ENCODE data around the gene RAPGEF1.

DNA sequence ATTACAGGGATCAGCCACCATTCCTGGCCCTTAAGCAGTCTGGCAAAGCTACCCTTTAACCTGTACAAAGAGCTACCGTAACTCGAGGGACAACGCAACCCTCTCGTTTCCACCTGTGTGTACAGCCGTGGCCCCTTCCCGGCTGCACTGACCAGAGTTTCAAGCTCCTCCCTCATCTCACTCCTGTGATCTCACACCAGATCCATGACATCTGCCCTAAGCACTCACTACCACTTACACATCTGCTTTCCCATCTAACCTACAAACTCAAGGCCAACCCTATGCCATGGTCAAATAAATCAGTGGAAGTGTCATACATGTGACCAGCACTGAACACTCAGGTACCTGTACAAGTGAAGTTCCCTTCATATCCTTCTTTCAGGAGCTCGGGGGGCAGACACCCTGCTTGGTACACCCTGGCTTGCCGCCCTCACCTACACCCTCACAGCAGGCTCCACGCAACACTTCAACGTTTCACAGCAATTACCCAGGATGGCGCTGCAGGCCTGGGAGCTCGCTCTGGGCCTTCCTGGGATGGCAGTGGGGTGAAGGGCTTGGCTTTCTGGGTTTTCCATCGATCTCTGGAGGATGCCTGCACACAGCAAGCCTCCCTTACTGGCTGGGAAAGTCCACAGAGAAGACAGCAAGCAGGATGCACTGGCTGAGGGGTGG lies 132.8 kb downstream of the RAPGEF1 start:
- TF ChIP-seq, protein P1, sequence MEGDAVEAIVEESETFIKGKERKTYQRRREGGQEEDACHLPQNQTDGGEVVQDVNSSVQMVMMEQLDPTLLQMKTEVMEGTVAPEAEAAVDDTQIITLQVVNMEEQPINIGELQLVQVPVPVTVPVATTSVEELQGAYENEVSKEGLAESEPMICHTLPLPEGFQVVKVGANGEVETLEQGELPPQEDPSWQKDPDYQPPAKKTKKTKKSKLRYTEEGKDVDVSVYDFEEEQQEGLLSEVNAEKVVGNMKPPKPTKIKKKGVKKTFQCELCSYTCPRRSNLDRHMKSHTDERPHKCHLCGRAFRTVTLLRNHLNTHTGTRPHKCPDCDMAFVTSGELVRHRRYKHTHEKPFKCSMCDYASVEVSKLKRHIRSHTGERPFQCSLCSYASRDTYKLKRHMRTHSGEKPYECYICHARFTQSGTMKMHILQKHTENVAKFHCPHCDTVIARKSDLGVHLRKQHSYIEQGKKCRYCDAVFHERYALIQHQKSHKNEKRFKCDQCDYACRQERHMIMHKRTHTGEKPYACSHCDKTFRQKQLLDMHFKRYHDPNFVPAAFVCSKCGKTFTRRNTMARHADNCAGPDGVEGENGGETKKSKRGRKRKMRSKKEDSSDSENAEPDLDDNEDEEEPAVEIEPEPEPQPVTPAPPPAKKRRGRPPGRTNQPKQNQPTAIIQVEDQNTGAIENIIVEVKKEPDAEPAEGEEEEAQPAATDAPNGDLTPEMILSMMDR (IDR thresholded peaks at IDR 0.05; ENCODE audit: insufficient read depth, low read length): no peak
- no peak for TF ChIP-seq POLR2AphosphoS5 (IDR thresholded peaks at IDR 0.05; ENCODE audit: low read depth)
- no peak for TF ChIP-seq SPI1 (IDR thresholded peaks at IDR 0.05; ENCODE audit: borderline replicate concordance, low read depth)
- TF ChIP-seq, protein P2, sequence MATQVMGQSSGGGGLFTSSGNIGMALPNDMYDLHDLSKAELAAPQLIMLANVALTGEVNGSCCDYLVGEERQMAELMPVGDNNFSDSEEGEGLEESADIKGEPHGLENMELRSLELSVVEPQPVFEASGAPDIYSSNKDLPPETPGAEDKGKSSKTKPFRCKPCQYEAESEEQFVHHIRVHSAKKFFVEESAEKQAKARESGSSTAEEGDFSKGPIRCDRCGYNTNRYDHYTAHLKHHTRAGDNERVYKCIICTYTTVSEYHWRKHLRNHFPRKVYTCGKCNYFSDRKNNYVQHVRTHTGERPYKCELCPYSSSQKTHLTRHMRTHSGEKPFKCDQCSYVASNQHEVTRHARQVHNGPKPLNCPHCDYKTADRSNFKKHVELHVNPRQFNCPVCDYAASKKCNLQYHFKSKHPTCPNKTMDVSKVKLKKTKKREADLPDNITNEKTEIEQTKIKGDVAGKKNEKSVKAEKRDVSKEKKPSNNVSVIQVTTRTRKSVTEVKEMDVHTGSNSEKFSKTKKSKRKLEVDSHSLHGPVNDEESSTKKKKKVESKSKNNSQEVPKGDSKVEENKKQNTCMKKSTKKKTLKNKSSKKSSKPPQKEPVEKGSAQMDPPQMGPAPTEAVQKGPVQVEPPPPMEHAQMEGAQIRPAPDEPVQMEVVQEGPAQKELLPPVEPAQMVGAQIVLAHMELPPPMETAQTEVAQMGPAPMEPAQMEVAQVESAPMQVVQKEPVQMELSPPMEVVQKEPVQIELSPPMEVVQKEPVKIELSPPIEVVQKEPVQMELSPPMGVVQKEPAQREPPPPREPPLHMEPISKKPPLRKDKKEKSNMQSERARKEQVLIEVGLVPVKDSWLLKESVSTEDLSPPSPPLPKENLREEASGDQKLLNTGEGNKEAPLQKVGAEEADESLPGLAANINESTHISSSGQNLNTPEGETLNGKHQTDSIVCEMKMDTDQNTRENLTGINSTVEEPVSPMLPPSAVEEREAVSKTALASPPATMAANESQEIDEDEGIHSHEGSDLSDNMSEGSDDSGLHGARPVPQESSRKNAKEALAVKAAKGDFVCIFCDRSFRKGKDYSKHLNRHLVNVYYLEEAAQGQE (IDR thresholded peaks at IDR 0.05; ENCODE audit: insufficient replicate concordance, low read depth): no peak
- TF ChIP-seq GABPA (IDR thresholded peaks at IDR 0.05; ENCODE audit: low read depth): no peak
